Measurements from ENCODE around the gene GGT6. TPM values are rescaled to one million over a fixed set of nuclear protein-coding genes. Genes with fewer than 3 reads are reported as not detected.

GGT6 gene
- total RNA-seq, 2 experiments from 2014 or later, result not detected

DNA sequence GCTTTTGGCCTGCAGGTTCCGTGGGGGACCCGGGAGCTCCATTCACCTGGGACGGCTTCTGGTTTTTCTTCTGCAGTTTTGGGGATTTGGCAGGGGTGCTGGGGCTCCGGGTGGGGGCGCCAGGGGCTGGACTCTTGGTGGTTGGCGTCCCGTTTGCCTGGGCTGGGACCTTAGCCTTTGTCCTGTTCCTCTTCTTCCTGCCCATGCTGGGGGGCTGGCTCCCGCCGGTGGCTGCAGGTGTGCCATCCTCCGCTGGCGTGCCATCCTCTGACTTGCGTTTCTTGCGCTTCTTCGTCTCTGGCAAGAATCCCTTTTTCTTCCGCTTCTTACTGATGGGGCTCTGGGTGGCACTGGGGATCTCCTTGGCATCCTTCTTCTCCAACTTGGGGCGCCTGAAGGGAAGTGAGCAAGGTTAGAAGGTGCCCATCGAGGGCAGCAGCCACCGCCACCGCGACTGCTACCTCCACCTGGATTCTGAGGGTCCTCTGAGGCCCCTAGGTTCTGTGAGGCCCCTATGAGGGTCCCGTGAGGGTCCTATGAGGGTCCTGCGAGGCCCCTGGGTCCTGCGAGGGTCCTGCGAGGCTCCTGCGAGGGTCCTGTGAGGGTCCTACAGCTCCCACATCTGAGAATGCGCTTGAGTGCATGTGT lies 20.7 kb downstream of the GGT6 start:
- no peaks in the 10 kb centered on the region for H3K27me3 Mint-ChIP-seq
- H3K9me3 Mint-ChIP-seq, result no peaks in the 10 kb centered on the region
- no peaks in the 10 kb centered on the region for H3K4me1 Mint-ChIP-seq (ENCODE audit: low read depth)
- H3K27ac Mint-ChIP-seq, result no peak overlapping the region
- no peak overlapping the region for H3K4me3 Mint-ChIP-seq
- Histone ChIP-seq H3K4me1 (ENCODE audit: insufficient read depth, low read length) (no peaks in the 10 kb centered on the region), H3K27me3 (ENCODE audit: control insufficient read depth in 1 of 2, insufficient read depth in 2 of 2, low read length in 2 of 2) (no peaks in the 10 kb centered on the region), H3K36me3 (ENCODE audit: insufficient read depth, low read length) (peaks cover 56% of the 10 kb centered on the region), H3K9me3 (ENCODE audit: control insufficient read depth in 1 of 2, insufficient read depth in 1 of 2, low read length in 2 of 2) (peaks cover 0 to 4% of the 10 kb centered on the region in 2 experiments), H3K4me3 (ENCODE audit: low read length) (no peak overlapping the region), H3K27ac (ENCODE audit: low read depth in 1 of 2, low read length in 2 of 2) (no peak overlapping the region)
- intact Hi-C loops (cut with DNase I, micrococcal nuclease), result loop anchor here in 1 of 2 experiments (2.0 kb wide), 1 partner anchor 119 kb away; no protein-coding TSS in a partner anchor
- peaks cover 49% of the 10 kb centered on the region for H3K36me3 Mint-ChIP-seq (ENCODE audit: low read depth)
- TF ChIP-seq, protein P1, sequence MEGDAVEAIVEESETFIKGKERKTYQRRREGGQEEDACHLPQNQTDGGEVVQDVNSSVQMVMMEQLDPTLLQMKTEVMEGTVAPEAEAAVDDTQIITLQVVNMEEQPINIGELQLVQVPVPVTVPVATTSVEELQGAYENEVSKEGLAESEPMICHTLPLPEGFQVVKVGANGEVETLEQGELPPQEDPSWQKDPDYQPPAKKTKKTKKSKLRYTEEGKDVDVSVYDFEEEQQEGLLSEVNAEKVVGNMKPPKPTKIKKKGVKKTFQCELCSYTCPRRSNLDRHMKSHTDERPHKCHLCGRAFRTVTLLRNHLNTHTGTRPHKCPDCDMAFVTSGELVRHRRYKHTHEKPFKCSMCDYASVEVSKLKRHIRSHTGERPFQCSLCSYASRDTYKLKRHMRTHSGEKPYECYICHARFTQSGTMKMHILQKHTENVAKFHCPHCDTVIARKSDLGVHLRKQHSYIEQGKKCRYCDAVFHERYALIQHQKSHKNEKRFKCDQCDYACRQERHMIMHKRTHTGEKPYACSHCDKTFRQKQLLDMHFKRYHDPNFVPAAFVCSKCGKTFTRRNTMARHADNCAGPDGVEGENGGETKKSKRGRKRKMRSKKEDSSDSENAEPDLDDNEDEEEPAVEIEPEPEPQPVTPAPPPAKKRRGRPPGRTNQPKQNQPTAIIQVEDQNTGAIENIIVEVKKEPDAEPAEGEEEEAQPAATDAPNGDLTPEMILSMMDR (IDR thresholded peaks at IDR 0.05), result no peak
- POLR2A ChIA-PET, result no interaction called here
- no peak for DNase-seq
- CTCF ChIA-PET, result no interaction called here
- ATAC-seq (ENCODE audit: poor library complexity), result no peak

DNA sequence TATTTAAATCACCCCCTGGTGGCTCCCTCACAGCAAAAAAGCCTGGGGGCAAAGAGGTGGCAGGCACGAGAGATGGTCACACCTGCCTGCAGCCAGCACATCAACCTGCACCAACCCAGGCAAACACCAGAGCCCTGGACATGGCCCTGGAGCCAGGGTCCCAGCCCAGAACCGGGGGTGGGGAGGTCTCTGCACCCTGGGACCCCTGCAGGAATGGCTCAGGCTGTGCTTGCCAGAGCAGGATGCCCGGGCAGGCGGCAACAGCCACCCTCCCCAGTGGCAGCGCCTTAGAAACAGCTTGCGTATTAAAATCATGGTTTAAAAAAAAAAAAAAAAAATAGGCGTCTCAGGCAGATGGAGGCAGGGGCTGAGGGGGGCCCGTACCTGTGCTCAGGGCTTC lies 21.4 kb downstream of the GGT6 start:
- Histone ChIP-seq H3K27ac (ENCODE audit: low read depth in 1 of 2, low read length in 2 of 2) (no peak overlapping the region), H3K27me3 (ENCODE audit: control insufficient read depth in 1 of 2, insufficient read depth in 2 of 2, low read length in 2 of 2) (no peaks in the 10 kb centered on the region), H3K4me3 (ENCODE audit: low read length) (no peak overlapping the region), H3K9me3 (ENCODE audit: control insufficient read depth in 1 of 2, insufficient read depth in 1 of 2, low read length in 2 of 2) (peaks cover 0 to 4% of the 10 kb centered on the region in 2 experiments), H3K36me3 (ENCODE audit: insufficient read depth, low read length) (peaks cover 51% of the 10 kb centered on the region), H3K4me1 (ENCODE audit: insufficient read depth, low read length) (peaks cover under 1% of the 10 kb centered on the region)
- Mint-ChIP-seq H3K4me1 (ENCODE audit: low read depth) (no peaks in the 10 kb centered on the region), H3K27ac (no peak overlapping the region), H3K9me3 (no peaks in the 10 kb centered on the region), H3K4me3 (no peak overlapping the region), H3K36me3 (ENCODE audit: low read depth) (peaks cover 46% of the 10 kb centered on the region), H3K27me3 (no peaks in the 10 kb centered on the region)
- intact Hi-C loops (cut with DNase I, micrococcal nuclease), result no loop called here
- CTCF ChIA-PET, result no interaction called here
- POLR2A ChIA-PET, result no interaction called here
- TF ChIP-seq, protein P1 (IDR thresholded peaks at IDR 0.05), result no peak
- ATAC-seq (ENCODE audit: poor library complexity), result no peak
- no peak for DNase-seq

DNA sequence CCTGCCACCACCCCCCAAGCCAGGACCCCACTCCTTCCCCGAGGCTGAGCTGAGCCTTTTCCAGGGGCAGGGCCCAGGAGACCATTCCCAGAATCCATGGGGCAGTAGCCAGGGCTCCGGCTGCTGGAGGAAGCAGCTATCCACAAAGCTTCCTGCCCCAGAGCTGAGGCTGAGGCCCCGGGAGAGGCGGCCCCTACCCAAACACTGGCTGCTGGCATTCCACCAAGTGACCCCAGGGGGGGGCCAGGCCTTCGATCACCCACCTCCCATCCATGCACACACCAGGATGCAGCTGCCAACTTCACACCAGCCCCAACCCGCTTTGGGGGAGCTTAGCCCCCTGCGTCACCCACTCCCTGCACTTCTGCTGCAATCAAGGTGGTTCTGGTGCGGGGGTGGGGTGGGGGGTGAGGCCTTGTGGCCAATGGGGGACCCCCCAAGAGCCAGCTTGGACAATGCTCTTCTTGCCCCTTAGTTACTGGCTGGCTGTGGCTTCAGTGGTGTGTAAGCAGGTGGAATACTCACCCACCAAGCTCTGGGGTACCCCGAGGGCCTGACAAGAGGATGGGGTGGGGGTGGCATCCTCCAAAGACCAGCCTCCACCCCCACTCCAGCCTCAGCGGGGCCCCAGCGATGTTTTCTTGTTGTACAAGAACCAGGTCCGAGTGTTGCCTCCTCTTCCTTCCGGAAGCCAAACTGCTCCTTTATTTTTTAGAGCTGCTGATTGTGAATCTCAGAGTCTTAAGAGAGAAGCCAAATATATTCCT lies 22.0 kb downstream of the GGT6 start:
- peaks cover 0 to 4% of the 10 kb centered on the region in 2 experiments for H3K9me3 ChIP-seq (ENCODE audit: control insufficient read depth in 1 of 2, insufficient read depth in 1 of 2, low read length in 2 of 2)
- H3K9me3 Mint-ChIP-seq, result no peaks in the 10 kb centered on the region
- ChIA-PET CTCF (no interaction called here), POLR2A (interaction anchor here (0.6 kb wide), 1 partner anchor 44 kb away, joined by 3 read pairs; no protein-coding TSS in a partner anchor)
- intact Hi-C loops (cut with DNase I, micrococcal nuclease), result no loop called here
- H3K27me3 Mint-ChIP-seq, result no peaks in the 10 kb centered on the region
- H3K36me3 Mint-ChIP-seq (ENCODE audit: low read depth), result peaks cover 40% of the 10 kb centered on the region
- no peaks in the 10 kb centered on the region for H3K27me3 ChIP-seq (ENCODE audit: control insufficient read depth in 1 of 2, insufficient read depth in 2 of 2, low read length in 2 of 2)
- H3K4me3 Mint-ChIP-seq, result no peak overlapping the region
- H3K27ac Mint-ChIP-seq, result no peak overlapping the region
- peaks cover 3% of the 10 kb centered on the region for H3K4me1 Mint-ChIP-seq (ENCODE audit: low read depth)
- ATAC-seq (ENCODE audit: poor library complexity) (no peak), DNase-seq (no peak)
- TF ChIP-seq, protein P1 (IDR thresholded peaks at IDR 0.05), result no peak
- no peak overlapping the region for H3K27ac ChIP-seq (ENCODE audit: low read depth in 1 of 2, low read length in 2 of 2)
- peaks cover 7% of the 10 kb centered on the region for H3K4me1 ChIP-seq (ENCODE audit: insufficient read depth, low read length)
- peaks cover 45% of the 10 kb centered on the region for H3K36me3 ChIP-seq (ENCODE audit: insufficient read depth, low read length)
- no peak overlapping the region for H3K4me3 ChIP-seq (ENCODE audit: low read length)

All from CD4-positive, alpha-beta T cell (primary cell).